NK-92 (cell line): ENCODE measurements around the gene CSRP1.
"Not testable (repeated sequence)": the region's sequence is repeated elsewhere in the genome, so short reads cannot be mapped to it uniquely, and the experiment has no call there.

ENCODE experiments used
- DNase-seq: peaks from one replicate; lab custom pipeline; 2025; ENCODE audit not compliant: unreplicated experiment; lab: John Stamatoyannopoulos, UW

CSRP1 gene

GRCh38 chr1:201497935-201498509 is 8.9 kb downstream of the CSRP1 start:
- no peak for DNase-seq

- DNase-seq = no peak
Measured at GRCh38 chr1:201496296-201496690, 10.6 kb downstream of the CSRP1 start.

- no peak for DNase-seq
Measured at GRCh38 chr1:201495551-201496295, 11.2 kb downstream of the CSRP1 start.

- no peak for DNase-seq
Measured at GRCh38 chr1:201493757-201494617, 12.9 kb downstream of the CSRP1 start.

GRCh38 chr1:201493026-201493656 is 13.8 kb downstream of the CSRP1 start:
- DNase-seq = not testable (repeated sequence)

GRCh38 chr1:201491896-201492511 is 14.9 kb downstream of the CSRP1 start:
- no peak for DNase-seq

GRCh38 chr1:201490708-201491131 is 16.2 kb downstream of the CSRP1 start:
- no peak for DNase-seq

- no peak for DNase-seq
Measured at GRCh38 chr1:201489643-201490261, 17.2 kb downstream of the CSRP1 start.

GRCh38 chr1:201488830-201489589 is 17.9 kb downstream of the CSRP1 start:
- no peak for DNase-seq

GRCh38 chr1:201487742-201488141 is 19.2 kb downstream of the CSRP1 start:
- no peak for DNase-seq

- DNase-seq = no peak
Measured at GRCh38 chr1:201486187-201486586, 20.7 kb downstream of the CSRP1 start.

- DNase-seq = no peak
Measured at GRCh38 chr1:201485184-201485774, 21.6 kb downstream of the CSRP1 start.

GRCh38 chr1:201483373-201483949 is 23.5 kb downstream of the CSRP1 start:
- no peak for DNase-seq

- no peak for DNase-seq
Measured at GRCh38 chr1:201482755-201483154, 24.2 kb downstream of the CSRP1 start.

- DNase-seq = no peak
Measured at GRCh38 chr1:201481761-201482493, 25.0 kb downstream of the CSRP1 start.

- DNase-seq = no peak
Measured at GRCh38 chr1:201481004-201481380, 25.9 kb downstream of the CSRP1 start.

- DNase-seq = no peak
Measured at GRCh38 chr1:201480231-201481003, 26.5 kb downstream of the CSRP1 start.
